COLO668 (cell line): Measurements from ENCODE around the gene BEST2.

Experiments
- DNase-seq: peaks from one replicate; lab custom pipeline; 2025; ENCODE audit not compliant: unreplicated experiment; lab: John Stamatoyannopoulos, UW

BEST2 gene

DNA sequence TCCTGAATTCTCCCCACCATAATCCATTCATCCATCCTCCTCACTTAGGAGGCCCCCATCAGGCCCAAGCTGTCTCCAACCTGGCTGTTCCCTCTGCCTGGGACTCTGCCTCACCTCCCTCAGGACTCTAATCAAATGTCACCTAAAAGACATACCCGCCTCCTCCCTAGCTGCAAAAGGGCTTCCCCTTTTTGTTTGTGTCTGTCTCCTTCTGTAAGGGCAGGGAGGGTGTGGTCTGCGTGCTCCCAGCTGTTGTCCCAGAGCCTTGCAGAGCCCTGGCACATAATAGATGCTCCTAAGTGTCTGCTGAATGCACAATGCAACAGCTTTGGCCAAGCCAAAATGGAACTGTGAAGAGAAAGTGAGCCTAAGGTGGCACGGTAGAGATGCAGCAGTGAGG is 21.5 kb upstream of the BEST2 start:
- no peak for DNase-seq

DNA sequence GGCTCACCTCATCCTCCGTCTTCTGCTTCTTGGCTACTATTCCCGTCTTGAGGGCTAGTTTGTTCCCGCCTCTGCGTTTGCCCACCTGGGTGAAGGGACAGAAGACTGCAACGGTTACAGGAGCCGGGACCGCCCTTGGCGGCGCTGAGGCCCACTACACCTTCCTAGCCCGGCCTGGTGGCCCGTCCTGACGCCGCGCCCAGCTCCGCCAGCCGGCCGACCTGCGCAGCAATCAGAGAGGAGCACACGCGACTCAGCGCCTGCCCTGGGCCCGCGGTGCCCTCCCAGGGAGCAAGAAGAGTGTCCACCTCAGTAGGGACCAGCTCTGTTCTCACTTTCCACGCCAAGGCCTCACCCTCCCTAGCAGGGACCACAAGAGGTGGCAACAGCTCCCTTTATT is 20.3 kb upstream of the BEST2 start:
- DNase-seq, result no peak

DNA sequence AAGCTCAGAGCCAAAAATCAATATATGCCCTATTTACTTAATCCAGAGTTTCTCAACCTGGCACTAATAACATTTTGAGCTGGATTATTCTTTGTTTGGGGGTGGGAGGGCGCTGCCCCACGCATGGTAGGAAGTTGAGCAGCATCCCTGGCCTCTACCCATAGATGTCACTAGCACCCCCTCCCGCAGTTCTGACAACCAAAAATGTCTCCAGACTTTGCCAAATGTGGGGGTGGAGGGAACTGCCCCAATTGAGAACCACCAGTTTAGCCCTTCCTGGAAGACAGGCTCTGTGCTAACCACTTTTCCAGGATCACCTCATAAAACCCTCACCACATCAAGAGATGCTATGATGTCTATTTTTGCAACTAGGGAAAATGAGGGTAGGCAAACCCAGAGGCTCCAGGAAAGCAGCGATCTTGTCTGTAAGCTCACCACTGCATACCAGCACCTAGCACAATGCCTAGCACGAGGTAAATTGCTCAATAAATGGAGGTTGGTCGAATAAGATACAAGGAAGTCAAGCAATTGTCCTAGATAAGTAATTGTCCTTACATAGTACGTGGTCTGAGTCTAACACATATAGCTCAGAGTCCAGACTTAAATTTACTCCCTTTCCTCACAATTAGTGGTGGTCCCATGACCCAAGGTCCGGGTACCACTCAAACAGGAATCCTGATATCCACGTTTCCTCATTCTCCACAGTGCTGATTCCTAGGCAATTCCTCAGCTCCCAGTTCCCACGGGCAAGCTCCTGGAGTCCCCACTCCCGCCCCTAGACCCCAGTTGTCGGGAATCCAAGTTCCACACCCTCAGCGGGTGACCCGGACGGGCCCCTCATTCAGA is 18.0 kb upstream of the BEST2 start:
- peak; percentile 18 for DNase-seq

DNA sequence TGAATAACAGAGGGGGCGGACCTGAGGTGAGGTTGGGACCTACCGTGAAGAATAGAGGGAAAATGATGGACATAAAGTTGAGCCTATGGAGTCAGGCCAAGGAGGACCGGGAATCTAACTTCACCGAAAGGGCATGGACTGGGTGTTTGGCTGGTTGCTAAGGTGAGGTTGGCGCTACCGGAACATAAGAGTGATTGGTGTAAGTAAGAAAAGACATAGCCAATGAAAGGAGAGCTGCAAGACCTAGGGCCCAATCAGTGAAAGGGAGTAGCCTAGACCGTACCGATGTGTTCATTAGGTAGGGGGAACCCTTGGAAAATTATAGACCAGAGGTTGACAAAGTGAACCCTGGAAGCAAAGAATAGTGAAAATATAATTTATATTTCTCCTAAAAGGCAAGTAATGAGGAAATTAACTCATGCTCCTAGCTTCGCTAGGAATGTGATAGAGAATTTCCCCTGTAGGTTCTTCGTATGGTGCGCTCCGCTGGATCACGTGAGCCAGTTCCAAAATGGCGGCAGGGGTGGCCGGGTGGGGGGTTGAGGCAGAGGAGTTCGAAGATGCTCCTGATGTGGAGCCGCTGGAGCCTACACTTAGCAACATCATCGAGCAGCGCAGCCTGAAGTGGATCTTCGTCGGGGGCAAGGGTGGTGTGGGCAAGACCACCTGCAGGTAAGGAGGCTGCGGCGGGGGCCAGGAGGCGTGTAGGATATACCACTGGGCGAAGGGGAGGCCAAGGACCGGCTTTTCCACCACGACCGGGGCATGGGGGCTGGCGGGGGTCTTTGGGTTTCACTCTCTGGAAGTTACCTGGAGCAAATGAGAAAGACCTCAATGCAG is 14.4 kb upstream of the BEST2 start, which contains the start of gene GET3:
GET3 (plus strand) TSS at position 503 of the 840 bp plus-strand sequence; CDS start at position 512, 9 bp downstream.
- DNase-seq, result peak; percentile 92

DNA sequence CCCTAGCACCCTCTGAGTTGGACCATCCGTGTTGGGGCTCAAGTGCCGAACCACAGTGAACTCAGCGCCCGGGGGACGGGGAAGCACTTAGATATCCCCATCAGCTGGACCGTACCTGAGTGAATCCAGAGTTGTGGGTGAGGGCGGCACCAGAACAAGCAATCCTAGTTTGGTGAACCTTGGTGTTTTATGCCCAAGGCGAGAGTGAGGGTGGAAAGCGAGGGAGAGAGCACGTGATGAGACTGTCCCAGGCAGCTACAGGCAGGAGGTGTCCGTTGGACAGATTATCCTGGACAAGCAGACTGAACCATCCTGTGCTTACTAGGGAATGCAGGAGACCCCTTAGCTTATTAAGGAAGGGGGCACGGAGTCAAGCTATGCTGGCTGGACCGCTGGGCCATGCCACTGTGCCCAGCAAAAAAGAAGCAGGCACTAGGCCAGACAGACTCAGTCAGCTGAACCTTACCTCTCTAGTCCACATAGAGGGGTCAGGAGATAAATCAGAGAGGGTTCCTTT is 13.7 kb upstream of the BEST2 start:
- no peak for DNase-seq

DNA sequence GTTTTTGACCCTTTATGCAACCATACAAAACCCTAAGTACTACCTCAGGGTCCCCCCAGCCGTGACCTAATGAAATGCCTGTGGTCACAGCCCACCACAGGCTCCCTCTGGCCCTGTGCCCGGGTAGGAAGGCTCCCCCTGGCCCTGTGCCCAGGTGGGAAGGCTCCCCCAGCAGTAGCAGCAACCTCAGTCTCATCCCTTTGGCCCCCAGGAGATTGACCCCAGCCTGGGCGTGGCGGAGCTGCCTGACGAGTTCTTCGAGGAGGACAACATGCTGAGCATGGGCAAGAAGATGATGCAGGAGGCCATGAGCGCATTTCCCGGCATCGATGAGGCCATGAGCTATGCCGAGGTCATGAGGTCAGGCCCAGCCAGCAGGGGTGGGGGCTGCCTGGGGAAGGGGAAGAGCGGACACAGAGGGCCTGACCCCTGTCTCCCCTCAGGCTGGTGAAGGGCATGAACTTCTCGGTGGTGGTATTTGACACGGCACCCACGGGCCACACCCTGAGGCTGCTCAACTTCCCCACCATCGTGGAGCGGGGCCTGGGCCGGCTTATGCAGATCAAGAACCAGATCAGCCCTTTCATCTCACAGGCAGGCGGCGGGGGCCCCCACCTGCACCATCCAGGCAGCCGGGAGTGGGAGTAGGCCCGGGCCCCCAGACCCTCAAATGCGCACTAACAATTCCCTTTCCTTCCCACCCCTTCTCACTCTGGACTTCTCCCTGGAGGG is 6.3 kb upstream of the BEST2 start:
- no peak for DNase-seq

DNA sequence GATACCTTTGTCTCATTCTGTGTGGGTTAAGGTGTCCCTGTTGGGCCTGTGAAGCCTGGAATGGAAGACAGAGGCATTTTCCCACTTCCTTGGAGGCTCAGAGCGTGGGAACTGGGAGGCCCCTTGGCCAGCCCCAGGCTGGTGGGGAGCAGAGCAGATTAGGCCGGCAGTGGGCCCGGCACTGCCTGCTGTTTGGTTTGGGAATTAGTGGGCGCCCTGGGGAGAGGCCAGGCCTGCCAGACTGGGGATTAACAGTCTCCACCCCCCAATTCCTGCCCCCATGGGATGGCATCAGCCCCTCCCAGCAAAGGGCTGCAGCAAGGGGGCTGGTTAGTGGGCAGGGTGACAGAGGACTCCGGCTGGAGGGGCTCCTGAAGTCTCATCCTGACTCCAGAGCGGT is 3.1 kb upstream of the BEST2 start:
- no peak for DNase-seq

DNA sequence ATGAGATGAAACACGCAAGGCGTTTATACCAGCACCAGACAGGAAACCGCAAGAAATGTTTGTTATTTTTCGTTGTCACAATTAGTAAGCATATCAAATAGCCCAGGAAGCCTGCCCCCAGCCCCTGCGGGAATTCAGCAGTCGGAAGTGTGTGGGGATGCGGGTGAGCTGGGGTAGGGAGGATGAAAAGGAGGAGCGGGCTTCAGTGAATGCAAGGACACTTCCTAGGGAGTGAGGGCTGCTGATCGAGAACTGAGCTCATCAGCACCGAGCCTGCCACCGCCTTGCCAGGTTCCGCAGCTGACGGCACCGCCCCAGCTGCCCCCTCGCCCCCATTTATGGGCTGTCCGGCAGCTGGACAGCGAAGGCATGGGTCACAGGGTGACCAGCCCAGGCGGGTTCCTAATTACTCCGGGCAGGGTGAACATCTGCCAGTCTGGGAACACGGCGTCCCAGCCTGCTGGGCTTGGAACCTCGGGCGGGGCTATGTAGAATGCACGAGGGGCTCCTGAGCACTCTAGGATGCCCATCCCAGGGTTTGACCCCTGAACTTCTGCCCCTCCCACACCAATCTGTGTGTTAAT is 1.6 kb upstream of the BEST2 start:
- DNase-seq, result peak; percentile 24

DNA sequence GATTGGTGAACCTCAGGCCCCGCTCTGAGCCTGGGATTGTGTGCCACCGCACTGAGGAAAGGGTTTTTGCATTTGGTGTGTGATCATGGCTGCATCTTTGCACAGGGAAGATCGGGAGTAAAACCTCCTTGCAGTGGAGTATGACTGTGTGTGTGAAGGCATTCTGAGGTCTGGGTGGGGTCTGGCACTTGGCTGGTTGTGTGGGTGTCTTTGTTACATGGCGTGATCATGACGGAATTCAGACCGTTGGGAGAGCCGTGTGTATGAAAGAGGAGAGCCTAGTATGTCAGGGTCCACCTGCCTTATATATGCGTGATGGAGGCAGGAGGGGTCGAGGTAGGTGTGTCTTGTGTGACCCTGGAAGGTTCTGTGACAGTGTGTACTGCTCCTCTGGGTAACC is 740 bp upstream of the BEST2 start:
- no peak for DNase-seq

DNA sequence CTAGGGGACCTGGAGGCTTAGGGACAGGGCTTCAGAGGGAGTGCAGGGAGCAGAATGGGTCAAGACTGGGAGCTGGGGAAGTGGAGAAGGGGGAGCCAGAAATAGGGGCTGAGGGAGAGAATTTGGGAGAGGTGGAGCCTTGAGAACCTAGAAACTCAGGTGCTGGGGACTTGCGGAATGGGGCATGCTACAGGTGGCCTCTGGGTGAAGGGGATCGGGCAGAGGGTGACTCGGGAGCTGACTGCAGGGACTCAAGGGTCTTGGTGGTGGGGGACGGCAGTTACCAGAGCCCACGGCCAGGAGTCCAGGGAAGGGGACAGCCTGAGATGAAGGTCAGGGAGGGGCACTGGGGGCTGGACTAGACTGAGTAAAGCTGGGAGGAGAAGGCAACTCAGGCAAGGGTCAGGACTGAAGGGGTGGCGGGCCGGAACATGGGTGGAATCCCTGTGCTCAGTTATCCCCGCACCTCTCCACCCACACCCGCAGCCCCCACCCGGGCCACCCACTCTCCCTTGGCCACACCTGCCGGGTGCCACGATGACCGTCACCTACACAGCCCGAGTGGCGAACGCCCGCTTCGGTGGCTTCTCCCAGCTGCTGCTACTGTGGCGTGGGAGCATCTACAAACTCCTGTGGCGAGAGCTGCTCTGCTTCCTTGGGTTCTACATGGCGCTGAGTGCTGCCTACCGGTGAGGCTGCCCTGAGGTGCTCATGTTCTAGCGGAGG is 628 bp downstream of the BEST2 start:
- no peak for DNase-seq

DNA sequence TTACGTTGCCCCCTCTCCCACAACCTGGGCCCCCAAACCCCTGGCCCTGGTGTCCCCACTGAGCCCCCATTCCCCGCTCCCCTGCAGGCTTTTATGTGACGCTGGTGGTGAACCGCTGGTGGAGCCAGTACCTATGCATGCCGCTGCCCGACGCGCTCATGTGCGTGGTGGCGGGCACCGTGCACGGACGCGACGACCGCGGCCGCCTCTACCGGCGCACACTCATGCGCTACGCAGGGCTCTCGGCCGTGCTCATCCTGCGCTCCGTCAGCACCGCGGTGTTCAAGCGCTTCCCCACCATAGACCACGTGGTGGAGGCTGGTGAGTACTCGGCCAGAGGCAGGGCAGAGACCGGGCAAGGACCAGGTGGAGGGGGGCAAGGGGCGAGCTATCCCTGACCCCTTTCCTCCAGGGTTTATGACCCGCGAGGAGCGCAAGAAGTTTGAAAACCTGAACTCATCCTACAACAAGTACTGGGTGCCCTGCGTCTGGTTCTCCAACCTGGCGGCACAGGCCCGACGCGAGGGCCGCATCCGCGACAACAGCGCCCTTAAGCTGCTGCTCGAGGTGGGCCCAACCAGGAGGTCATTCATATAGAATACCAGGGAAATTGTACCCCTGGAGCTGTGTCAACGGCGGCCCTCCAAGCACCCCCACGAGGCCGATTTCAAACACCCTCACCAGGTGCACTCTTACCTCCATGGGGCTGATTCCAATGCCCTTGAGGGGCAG is 3.0 kb downstream of the BEST2 start:
- DNase-seq, result no peak

DNA sequence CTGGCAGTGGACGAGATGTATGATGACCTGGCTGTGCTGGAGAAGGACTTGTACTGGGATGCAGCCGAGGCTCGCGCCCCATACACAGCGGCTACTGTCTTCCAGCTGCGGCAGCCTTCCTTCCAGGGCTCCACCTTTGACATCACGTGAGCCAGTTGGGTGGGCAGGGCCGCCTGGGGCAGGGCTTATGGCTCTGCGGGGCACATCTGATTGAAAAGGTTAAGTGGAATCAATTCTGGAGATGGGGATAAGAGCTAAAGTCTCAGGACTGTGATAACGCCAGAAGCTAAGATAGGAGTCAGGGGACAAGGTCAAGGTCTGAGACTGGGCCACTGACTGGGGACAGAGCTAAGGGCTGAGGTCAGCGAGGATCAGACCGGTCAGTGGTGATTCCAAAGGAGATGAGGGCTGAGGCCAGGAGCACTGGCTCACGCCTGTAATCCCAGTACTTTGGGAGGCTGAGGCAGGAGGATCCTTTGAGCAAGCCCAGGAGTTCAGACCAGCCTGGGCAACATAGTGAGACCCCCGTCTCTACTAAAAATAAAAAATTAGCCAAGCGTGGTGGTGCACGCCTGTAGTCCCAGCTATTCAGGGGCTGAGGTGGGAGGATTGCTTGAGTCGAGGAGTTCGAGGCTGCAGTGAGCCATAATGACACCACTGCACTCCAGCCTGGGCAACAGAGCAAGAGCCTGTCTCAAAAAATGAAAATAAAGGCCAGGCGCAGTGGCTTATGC is 4.7 kb downstream of the BEST2 start:
- no peak for DNase-seq

DNA sequence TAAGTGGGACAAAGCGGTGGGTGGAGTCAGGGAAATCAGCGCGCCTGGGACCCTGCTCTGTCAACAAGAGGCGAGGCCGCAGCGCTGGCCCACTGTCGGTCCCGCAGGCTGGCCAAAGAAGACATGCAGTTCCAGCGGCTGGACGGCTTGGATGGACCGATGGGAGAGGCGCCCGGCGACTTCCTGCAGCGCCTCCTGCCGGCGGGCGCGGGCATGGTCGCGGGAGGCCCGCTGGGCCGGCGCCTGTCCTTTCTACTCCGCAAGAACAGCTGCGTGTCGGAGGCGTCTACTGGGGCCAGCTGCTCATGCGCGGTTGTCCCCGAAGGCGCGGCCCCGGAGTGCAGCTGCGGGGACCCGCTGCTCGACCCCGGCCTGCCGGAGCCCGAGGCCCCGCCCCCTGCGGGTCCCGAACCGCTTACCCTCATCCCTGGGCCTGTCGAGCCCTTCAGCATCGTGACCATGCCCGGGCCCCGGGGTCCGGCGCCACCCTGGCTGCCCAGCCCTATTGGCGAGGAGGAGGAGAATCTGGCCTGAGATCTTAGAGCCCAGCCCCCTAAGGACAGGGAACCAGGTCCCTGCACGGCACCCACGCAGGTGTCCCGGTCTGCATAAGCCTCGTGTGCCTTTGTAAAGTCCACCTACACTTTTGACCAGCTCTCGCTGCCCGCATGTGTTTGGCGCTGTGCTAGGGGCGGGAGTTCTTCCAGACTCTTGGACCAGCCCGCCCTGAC is 6.1 kb downstream of the BEST2 start:
- DNase-seq, result peak; percentile 79

DNA sequence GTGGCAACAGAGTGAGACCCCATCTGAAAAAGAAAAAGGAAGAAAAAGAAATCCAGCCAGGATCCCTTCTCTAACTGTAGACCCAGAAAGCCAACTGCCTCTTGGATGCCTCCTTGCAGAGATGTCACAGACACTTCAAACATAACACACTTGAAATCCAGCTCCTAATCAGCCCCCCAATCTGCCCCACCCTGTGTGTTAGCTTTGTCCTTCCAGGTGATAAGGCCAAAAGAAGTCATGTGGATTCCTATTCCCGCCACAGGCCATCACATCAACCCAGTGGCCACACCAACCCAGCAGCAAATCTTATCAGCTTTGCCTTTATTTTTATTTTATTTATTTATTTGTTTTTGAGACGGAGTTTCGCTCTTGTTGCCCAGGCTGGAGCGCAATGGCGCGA is 8.1 kb downstream of the BEST2 start:
- DNase-seq, result no peak

DNA sequence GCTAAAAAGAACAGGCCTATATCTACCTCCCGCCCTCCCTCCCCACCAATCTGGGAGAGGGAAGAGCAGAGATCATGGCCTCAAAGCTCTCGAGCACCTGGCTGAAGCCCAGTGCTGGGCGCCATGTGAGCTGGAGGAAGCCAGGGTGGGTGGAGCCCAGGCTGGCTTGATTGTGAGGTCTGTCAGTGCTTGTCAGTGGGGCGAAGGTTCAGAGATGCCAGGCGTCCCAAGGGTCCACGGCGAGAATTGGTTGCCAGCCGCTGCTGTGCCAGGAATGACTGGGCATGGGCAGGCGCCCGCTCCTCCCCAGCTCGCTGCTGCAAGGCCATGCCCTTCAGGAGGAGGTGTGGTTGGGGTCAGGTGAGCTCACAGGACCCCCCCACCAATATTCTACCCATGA is 11.5 kb downstream of the BEST2 start:
- no peak for DNase-seq

DNA sequence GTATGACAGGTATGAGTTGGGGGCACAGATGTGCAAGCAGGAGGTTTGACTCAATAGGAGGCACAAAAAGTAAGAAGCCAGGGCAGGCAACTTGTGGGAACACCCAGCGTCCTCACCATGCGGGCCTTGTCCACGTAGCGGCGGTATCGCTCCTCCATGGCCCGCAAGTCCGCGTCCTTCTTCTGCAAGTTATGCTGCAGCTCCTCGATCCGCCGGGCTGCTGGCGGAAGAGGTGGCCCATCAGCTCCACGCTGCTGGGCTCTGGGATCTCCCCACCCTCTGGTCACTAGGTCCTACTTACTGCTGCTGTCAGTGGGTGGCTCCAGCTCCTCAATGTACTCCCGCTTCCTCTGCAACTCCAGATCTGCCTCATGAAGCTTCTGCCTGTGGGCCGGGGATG is 13.1 kb downstream of the BEST2 start:
- DNase-seq, result no peak

DNA sequence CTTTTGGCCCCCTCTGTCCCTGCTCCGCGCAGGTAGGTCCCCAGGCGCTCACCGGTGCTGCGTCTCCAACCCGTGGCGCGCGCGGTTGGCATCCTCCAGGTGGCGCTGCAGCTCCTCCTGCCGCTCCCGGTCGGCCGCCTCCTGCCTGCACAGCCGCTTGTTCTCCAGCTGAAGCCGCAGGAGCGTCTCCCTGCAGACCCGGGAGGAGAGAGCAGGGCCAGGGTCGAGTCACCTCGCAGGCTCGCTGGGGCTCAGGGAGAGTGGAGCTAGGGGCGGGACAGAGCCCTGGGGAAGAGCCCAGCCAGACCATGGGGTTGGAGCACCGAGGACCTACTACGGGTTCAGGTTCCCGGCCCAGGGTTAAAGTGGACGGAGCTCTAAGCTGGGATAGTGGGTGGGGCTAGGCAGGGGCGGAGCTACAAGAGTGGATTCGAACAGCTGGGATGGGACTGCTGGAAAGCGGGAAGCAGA is 14.5 kb downstream of the BEST2 start:
- DNase-seq, result peak; percentile 60

DNA sequence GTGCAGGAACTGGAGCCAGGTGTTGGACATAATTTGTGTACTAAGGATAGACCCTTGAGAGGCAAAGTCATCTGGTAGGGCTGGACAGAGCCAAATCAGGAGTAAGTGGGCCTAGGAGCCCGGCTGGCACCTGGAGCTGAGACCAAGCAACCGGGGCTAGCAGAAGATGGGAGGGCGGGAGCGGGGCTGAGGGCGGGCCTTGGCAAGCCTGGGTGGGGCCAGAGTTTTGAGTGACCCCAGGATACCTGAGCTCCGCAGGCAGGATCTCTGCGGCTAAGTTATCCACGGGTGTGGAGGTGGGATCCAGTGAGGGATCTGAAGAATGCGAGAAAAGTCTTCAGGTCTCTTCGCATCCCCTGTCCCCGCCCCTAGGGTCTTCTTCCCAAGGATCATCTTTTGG is 15.6 kb downstream of the BEST2 start:
- no peak for DNase-seq
